GM18519 (cell line): ENCODE data around the gene LRRC7.

ENCODE experiments used
- ATAC-seq: cut with Tn5 transposase; IDR thresholded peaks from one replicate; pipeline ENCODE4 v1.9.1; 2021; ENCODE audit warnings: mild to moderate bottlenecking, moderate library complexity; ENCODE audit not compliant: unreplicated experiment, low FRiP score

Gene LRRC7

GRCh38 chr1:70072231-70072751 is 504.6 kb downstream of the LRRC7 start:
- ATAC-seq, result no peak

- no peak for ATAC-seq
Measured at GRCh38 chr1:70075761-70076160, 508.0 kb downstream of the LRRC7 start.

GRCh38 chr1:70077066-70077465 is 509.3 kb downstream of the LRRC7 start:
- ATAC-seq, result no peak

GRCh38 chr1:70079546-70079945 is 511.8 kb downstream of the LRRC7 start:
- no peak for ATAC-seq

GRCh38 chr1:70083519-70083918 is 515.8 kb downstream of the LRRC7 start:
- ATAC-seq, result peak; percentile 62

- ATAC-seq, result no peak
Measured at GRCh38 chr1:70084314-70084915, 516.7 kb downstream of the LRRC7 start.

GRCh38 chr1:70085521-70085920 is 517.8 kb downstream of the LRRC7 start:
- no peak for ATAC-seq

GRCh38 chr1:70086897-70087296 is 519.2 kb downstream of the LRRC7 start:
- ATAC-seq, result no peak

- ATAC-seq, result no peak
Measured at GRCh38 chr1:70090141-70090540, 522.4 kb downstream of the LRRC7 start.

GRCh38 chr1:70090875-70091274 is 523.2 kb downstream of the LRRC7 start:
- no peak for ATAC-seq

- no peak for ATAC-seq
Measured at GRCh38 chr1:70091811-70092210, 524.1 kb downstream of the LRRC7 start.

- no peak for ATAC-seq
Measured at GRCh38 chr1:70092526-70092925, 524.8 kb downstream of the LRRC7 start.

- no peak for ATAC-seq
Measured at GRCh38 chr1:70093250-70093975, 525.7 kb downstream of the LRRC7 start.

- no peak for ATAC-seq
Measured at GRCh38 chr1:70101231-70101630, 533.5 kb downstream of the LRRC7 start.

- ATAC-seq, result no peak
Measured at GRCh38 chr1:70101774-70102173, 534.1 kb downstream of the LRRC7 start.

- ATAC-seq, result no peak
Measured at GRCh38 chr1:70103770-70104169, 536.0 kb downstream of the LRRC7 start.

GRCh38 chr1:70109241-70109640 is 541.5 kb downstream of the LRRC7 start:
- ATAC-seq, result no peak

- ATAC-seq, result no peak
Measured at GRCh38 chr1:70112838-70113237, 545.1 kb downstream of the LRRC7 start.

GRCh38 chr1:70115315-70115714 is 547.6 kb downstream of the LRRC7 start:
- ATAC-seq, result no peak

- no peak for ATAC-seq
Measured at GRCh38 chr1:70117046-70117445, 549.3 kb downstream of the LRRC7 start.

- ATAC-seq, result no peak
Measured at GRCh38 chr1:70134148-70134547, 566.4 kb downstream of the LRRC7 start.

GRCh38 chr1:70140343-70140742 is 572.6 kb downstream of the LRRC7 start:
- ATAC-seq, result no peak
